SK-N-MC (cell line): ENCODE results near the gene RSRC1.

ENCODE experiments used
- EZH2 ChIP-seq: fragments of 200-600 bp; sonication (generic); IDR thresholded peaks from one replicate; pipeline ENCODE4 v1.6.1; 2017; ENCODE audit warnings: antibody characterized with exemption
- POLR2AphosphoS5 ChIP-seq: IDR thresholded peaks from 2 replicates; pipeline ENCODE4 v1.6.1; 2012; ENCODE audit warnings: mild to moderate bottlenecking, low read depth, low read length, borderline replicate concordance

DNA sequence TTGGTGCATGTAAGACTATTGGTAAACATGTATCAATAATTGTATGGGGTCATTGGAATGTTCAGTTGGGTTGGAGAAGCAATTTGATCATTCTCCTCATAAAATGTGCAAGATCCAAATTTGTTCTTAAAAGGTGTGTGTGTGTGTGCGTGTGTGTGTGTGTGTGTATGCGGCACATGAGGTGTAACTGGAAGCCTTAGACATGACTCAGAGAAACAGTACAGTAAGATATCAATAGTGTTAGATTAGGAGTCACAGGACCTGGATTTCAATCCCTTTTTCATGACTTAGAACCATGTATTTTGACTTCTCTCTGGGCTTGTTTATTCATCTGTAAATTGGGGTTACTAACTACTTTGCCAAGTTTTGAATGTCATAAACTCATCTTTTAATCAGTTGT is 38.3 kb downstream of the RSRC1 start:
- TF ChIP-seq POLR2AphosphoS5: no peak
- no peak for TF ChIP-seq EZH2
